GM23248 (cell line): Measurements from ENCODE around the gene SH3PXD2A. TPM values are rescaled to one million over a fixed set of nuclear protein-coding genes. Genes with fewer than 3 reads are reported as not detected.
A peak's percentile ranks its signal among the peaks of the same experiment; 100 is the strongest.
"Not testable (repeated sequence)": the region's sequence is repeated elsewhere in the genome, so short reads cannot be mapped to it uniquely, and the experiment has no call there.

Experiments used
- DNase-seq: peaks from one replicate; pipeline ENCODE4 v3.0.0-alpha.2; 2015
- H2AFZ ChIP-seq: fragments of 200-600 bp; sonication (generic); 2 replicates; pipeline ENCODE4 v1.6.1; 2016; ENCODE audit warnings: antibody characterized with exemption
- H3F3A ChIP-seq: fragments of 200-600 bp; sonication (generic); 2 replicates; pipeline ENCODE4 v1.6.1; 2016; ENCODE audit warnings: mild to moderate bottlenecking, antibody characterized with exemption, mixed run types; ENCODE audit not compliant: insufficient read depth
- H3K27ac ChIP-seq: fragments of 200-600 bp; sonication (generic); 2 replicates; pipeline ENCODE4 v1.5.1; 2016; ENCODE audit warnings: mild to moderate bottlenecking
- H3K27me3 ChIP-seq: fragments of 200-600 bp; sonication (generic); replicated peaks from 2 replicates; pipeline ENCODE4 v1.6.1; 2016; ENCODE audit warnings: mild to moderate bottlenecking; ENCODE audit not compliant: insufficient read depth
- H3K36me3 ChIP-seq: fragments of 200-600 bp; sonication (generic); 2 replicates; pipeline ENCODE4 v1.6.1; 2016; ENCODE audit warnings: low read depth, mild to moderate bottlenecking
- H3K4me1 ChIP-seq: fragments of 200-600 bp; sonication (generic); 2 replicates; pipeline ENCODE4 v1.6.1; 2016; ENCODE audit warnings: mild to moderate bottlenecking; ENCODE audit not compliant: insufficient read depth
- H3K4me2 ChIP-seq: fragments of 200-600 bp; sonication (generic); one replicate; pipeline ENCODE4 v1.6.1; 2016; ENCODE audit warnings: mild to moderate bottlenecking; ENCODE audit not compliant: unreplicated experiment
- H3K4me3 ChIP-seq: fragments of 200-600 bp; sonication (generic); 2 replicates; pipeline ENCODE4 v1.5.1; 2016; ENCODE audit warnings: mild to moderate bottlenecking
- H3K79me2 ChIP-seq: fragments of 200-600 bp; sonication (generic); 2 replicates; pipeline ENCODE4 v1.6.1; 2016; ENCODE audit warnings: mild to moderate bottlenecking; ENCODE audit not compliant: insufficient read depth
- H3K9ac ChIP-seq: fragments of 200-600 bp; sonication (generic); 2 replicates; pipeline ENCODE4 v1.6.1; 2016; ENCODE audit warnings: mild to moderate bottlenecking
- H3K9me2 ChIP-seq: fragments of 200-600 bp; sonication (generic); 2 replicates; pipeline ENCODE4 v1.6.1; 2016; ENCODE audit warnings: mixed run types, mild to moderate bottlenecking, moderate library complexity; ENCODE audit not compliant: insufficient read depth
- H3K9me3 ChIP-seq: fragments of 200-600 bp; sonication (generic); one replicate; pipeline ENCODE4 v1.6.1; 2017; ENCODE audit warnings: low read depth
- H4K20me1 ChIP-seq: fragments of 200-600 bp; sonication (generic); 2 replicates; pipeline ENCODE4 v1.6.0; 2016; ENCODE audit not compliant: insufficient read depth
- EZH2 ChIP-seq: fragments of 200-600 bp; sonication (generic); IDR thresholded peaks from 2 replicates; pipeline ENCODE4 v1.6.1; 2018; ENCODE audit warnings: antibody characterized with exemption, mild to moderate bottlenecking; ENCODE audit not compliant: insufficient read depth, poor library complexity, severe bottlenecking
- EZH2phosphoT487 ChIP-seq: fragments of 200-600 bp; sonication (generic); IDR thresholded peaks from 2 replicates; pipeline ENCODE4 v1.6.1; 2018; ENCODE audit warnings: antibody characterized with exemption, moderate library complexity, mild to moderate bottlenecking, low read depth; ENCODE audit not compliant: insufficient read depth
- WGBS, 2 experiments: methylation state at CpG; one replicate each; pipeline ENCODE4 v1.1.6; 2015 to 2017; ENCODE audit warnings: low lambda C conversion rate in 2 of 2, low coverage in 1 of 2; ENCODE audit errors: missing lambda C conversion rate in 2 of 2; 5-methylcytosine and 5-hydroxymethylcytosine counted together
- in situ Hi-C: fragments of 300-500 bp; cut with MboI; formaldehyde crosslinking; loops from 2 replicates; pipeline ENCODE4 v1.15.0; 2020
- polyA plus RNA-seq: library from polyadenylated mRNA; unstranded; fragments of >200 nt; fragmentation: Nextera tagmentation; extraction: Ambion mirVana; gene quantifications from 2 replicates; pipeline ENCODE4 v1.2.1, GENCODE V29; 2016
- total RNA-seq: library from RNA; depleted of rRNA; stranded (reverse); fragments of >200 nt; shearing (Covaris generic); gene quantifications from 2 replicates; pipeline ENCODE4 v1.2.3, GENCODE V29; 2014

Gene SH3PXD2A
- total and polyA plus RNA-seq, 2 experiments from 2014 or later: 34.0 to 58.0 TPM

- 86% methylated on average over 7 of the region's 7 CpGs for WGBS, 2 experiments
- H3K9me2 ChIP-seq: no peaks in the 10 kb centered on the region
- in situ Hi-C loops: no loop called here
Measured at GRCh38 chr10:103761075-103761920, 94.1 kb downstream of the SH3PXD2A start.

GRCh38 chr10:103760233-103760632 is 95.1 kb downstream of the SH3PXD2A start:
- H3K4me2 ChIP-seq, H3K4me3 ChIP-seq, H3K27ac ChIP-seq, H3K36me3 ChIP-seq, H3K9me3 ChIP-seq, DNase-seq, H3K27me3 ChIP-seq, H3K9me2 ChIP-seq, H3K79me2 ChIP-seq, H4K20me1 ChIP-seq, in situ Hi-C loops, H3K9ac ChIP-seq, H2AFZ ChIP-seq: not testable (repeated sequence)
- 99 to 100% methylated on average over 3 of the region's 3 CpGs for WGBS, 2 experiments
- H3K4me1 ChIP-seq: peaks cover 40% of the 10 kb centered on the region
- peaks cover 36% of the 10 kb centered on the region for H3F3A ChIP-seq

More at GRCh38 chr10:103761075-103761920, 94.1 kb downstream of the SH3PXD2A start:
- Histone ChIP-seq H2AFZ (no peak overlapping the region), H3K4me2 (no peak overlapping the region), H3K4me1 (peaks cover 46% of the 10 kb centered on the region), H3K9me3 (no peaks in the 10 kb centered on the region), H3F3A (peaks cover 36% of the 10 kb centered on the region), H3K36me3 (no peaks in the 10 kb centered on the region), H4K20me1 (no peaks in the 10 kb centered on the region), H3K9ac (no peak overlapping the region), H3K27ac (no peak overlapping the region), H3K4me3 (no peak overlapping the region), H3K27me3 (no peaks in the 10 kb centered on the region), H3K79me2 (no peaks in the 10 kb centered on the region)
- TF ChIP-seq EZH2phosphoT487: no peak
- DNase-seq: no peak

DNA sequence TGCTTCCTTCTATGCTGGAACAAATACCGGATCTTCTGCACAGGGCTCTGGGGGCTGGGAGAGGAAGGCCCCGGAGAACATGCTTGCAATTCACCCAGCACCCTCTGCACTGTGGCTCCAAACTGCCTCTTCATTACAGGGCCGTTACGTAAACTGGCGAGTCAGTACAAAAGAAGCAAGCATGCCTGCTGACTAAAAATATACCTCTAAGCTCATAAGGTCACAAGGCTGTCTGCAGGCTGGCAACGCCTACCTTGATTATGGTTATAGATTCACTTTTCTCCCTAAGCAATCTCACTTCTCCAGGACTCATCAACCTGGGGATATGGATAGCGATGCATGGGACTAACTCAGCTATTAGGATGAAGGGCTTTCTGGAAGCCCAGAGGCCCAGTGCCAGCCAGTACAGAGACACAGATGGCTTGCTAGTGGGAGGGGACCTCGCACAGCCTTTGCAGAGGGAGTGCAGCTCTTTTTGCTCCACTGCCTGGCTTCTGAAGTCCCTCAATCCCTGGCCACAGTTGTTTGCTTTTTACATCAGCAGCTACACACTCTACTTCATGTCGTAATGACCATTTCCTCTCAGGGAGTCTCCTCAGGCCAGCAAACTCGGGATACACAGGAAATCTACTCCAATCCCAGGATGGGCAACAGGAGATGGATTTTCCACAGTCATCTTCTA is 96.1 kb downstream of the SH3PXD2A start:
- Histone ChIP-seq H3K4me1 (peaks cover 32% of the 10 kb centered on the region), H3K27ac (peak overlapping the region; percentile 82), H2AFZ (0 out of 2 replicates have a peak overlapping the region, but pooled peaks have one; percentile 57), H3K9me3 (no peaks in the 10 kb centered on the region), H3K79me2 (no peaks in the 10 kb centered on the region), H3K4me2 (peak overlapping the region; percentile 46), H3K36me3 (no peaks in the 10 kb centered on the region), H3K9me2 (no peaks in the 10 kb centered on the region), H3K27me3 (no peaks in the 10 kb centered on the region), H4K20me1 (no peaks in the 10 kb centered on the region), H3K9ac (peak overlapping the region; percentile 59), H3K4me3 (no peak overlapping the region), H3F3A (peaks cover 28% of the 10 kb centered on the region)
- in situ Hi-C loops: no loop called here
- TF ChIP-seq EZH2 (no peak), EZH2phosphoT487 (no peak)
- DNase-seq: peak; percentile 89
- WGBS, 2 experiments: 12 to 14% methylated on average over 10 of the region's 10 CpGs

GRCh38 chr10:103758294-103758681 is 97.1 kb downstream of the SH3PXD2A start:
- peaks cover 28% of the 10 kb centered on the region for H3K4me1 ChIP-seq
- H3K9ac ChIP-seq: peak overlapping the region; percentile 59
- H3K4me2 ChIP-seq: peak overlapping the region; percentile 46
- no peak for TF ChIP-seq EZH2phosphoT487
- no peak for TF ChIP-seq EZH2
- 58 to 59% methylated on average over 2 of the region's 2 CpGs for WGBS, 2 experiments
- H3F3A ChIP-seq: peaks cover 28% of the 10 kb centered on the region
- H4K20me1 ChIP-seq: no peaks in the 10 kb centered on the region
- H2AFZ ChIP-seq: no peak overlapping the region
- in situ Hi-C loops: no loop called here
- no peaks in the 10 kb centered on the region for H3K79me2 ChIP-seq
- DNase-seq: peak; percentile 52
- no peaks in the 10 kb centered on the region for H3K9me2 ChIP-seq
- H3K9me3 ChIP-seq: no peaks in the 10 kb centered on the region
- no peaks in the 10 kb centered on the region for H3K27me3 ChIP-seq
- H3K4me3 ChIP-seq: no peak overlapping the region
- H3K27ac ChIP-seq: peak overlapping the region; percentile 82
- no peaks in the 10 kb centered on the region for H3K36me3 ChIP-seq
